IPS-20b (cell line): Measurements from ENCODE around the gene CACHD1.
"Not testable (repeated sequence)": the region's sequence is repeated elsewhere in the genome, so short reads cannot be mapped to it uniquely, and the experiment has no call there.

ENCODE experiments used
- H3K27ac ChIP-seq: one replicate; pipeline ENCODE4 v1.5.1; 2013; ENCODE audit warnings: low read length
- H3K27me3 ChIP-seq: 2 replicates; pipeline ENCODE4 v1.6.1; 2013; ENCODE audit warnings: mild to moderate bottlenecking, low read length, inconsistent platforms; ENCODE audit not compliant: insufficient read depth
- H3K36me3 ChIP-seq: 2 replicates; pipeline ENCODE4 v1.6.1; 2013; ENCODE audit warnings: low read depth, mild to moderate bottlenecking, inconsistent platforms, low read length, moderate library complexity; ENCODE audit not compliant: insufficient read depth
- H3K4me1 ChIP-seq: 2 replicates; pipeline ENCODE4 v1.6.1; 2013; ENCODE audit warnings: mild to moderate bottlenecking, control low read depth, inconsistent platforms, low read length, moderate library complexity; ENCODE audit not compliant: insufficient read depth
- H3K4me3 ChIP-seq: 2 replicates; pipeline ENCODE4 v1.5.1; 2013; ENCODE audit warnings: mild to moderate bottlenecking, low read length, inconsistent platforms
- H3K9ac ChIP-seq: 2 replicates; pipeline ENCODE4 v1.6.1; 2013; ENCODE audit warnings: low read depth, mild to moderate bottlenecking, inconsistent platforms, low read length, moderate library complexity
- H3K9me3 ChIP-seq: 2 replicates; pipeline ENCODE4 v1.6.1; 2013; ENCODE audit warnings: mild to moderate bottlenecking, low read depth, low read length, inconsistent platforms; ENCODE audit not compliant: insufficient read depth

Gene CACHD1

GRCh38 chr1:64608005-64608650 lies 138.2 kb downstream of the CACHD1 start:
- peaks cover 91% of the 10 kb centered on the region for H3K36me3 ChIP-seq
- no peaks in the 10 kb centered on the region for H3K4me1 ChIP-seq
- no peak overlapping the region for H3K4me3 ChIP-seq
- no peak overlapping the region for H3K27ac ChIP-seq
- H3K9me3 ChIP-seq = peaks cover 28% of the 10 kb centered on the region
- no peak overlapping the region for H3K9ac ChIP-seq
- H3K27me3 ChIP-seq = no peaks in the 10 kb centered on the region

DNA sequence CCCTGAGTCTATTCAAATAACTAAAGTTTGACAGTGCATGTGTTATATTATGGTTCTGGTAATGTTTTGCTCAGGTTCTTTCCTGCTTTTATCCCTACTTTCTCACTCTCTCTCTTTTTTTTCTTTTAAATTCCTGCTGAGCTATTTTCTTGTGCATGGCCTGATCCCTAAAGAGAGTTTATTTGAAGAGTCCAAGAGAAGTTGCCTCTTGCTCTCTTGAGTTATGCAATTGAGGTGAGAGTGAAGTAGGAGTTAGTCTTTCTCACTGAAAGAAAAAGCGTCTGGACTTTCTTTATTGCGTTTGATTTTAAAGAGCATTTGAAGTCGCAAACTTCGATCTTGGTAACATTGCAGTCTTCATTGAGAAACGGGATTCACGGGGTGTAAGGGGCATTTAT lies 138.7 kb downstream of the CACHD1 start:
- H3K36me3 ChIP-seq = peaks cover 90% of the 10 kb centered on the region
- peaks cover 28% of the 10 kb centered on the region for H3K9me3 ChIP-seq
- no peak overlapping the region for H3K9ac ChIP-seq
- no peak overlapping the region for H3K27ac ChIP-seq
- H3K27me3 ChIP-seq = no peaks in the 10 kb centered on the region
- H3K4me1 ChIP-seq = no peaks in the 10 kb centered on the region
- H3K4me3 ChIP-seq = no peak overlapping the region

- H3K4me3 ChIP-seq, H3K27me3 ChIP-seq, H3K27ac ChIP-seq, H3K9ac ChIP-seq, H3K4me1 ChIP-seq: not testable (repeated sequence)
- peaks cover 97% of the 10 kb centered on the region for H3K36me3 ChIP-seq
- H3K9me3 ChIP-seq = peaks cover 28% of the 10 kb centered on the region
Observed at GRCh38 chr1:64610950-64611349, 141.0 kb downstream of the CACHD1 start.

GRCh38 chr1:64616039-64616438 lies 146.1 kb downstream of the CACHD1 start:
- Histone ChIP-seq H3K9ac (no peak overlapping the region), H3K36me3 (peaks cover 62% of the 10 kb centered on the region), H3K27me3 (no peaks in the 10 kb centered on the region), H3K27ac (no peak overlapping the region), H3K4me3 (no peak overlapping the region), H3K4me1 (peaks cover 4% of the 10 kb centered on the region; the same call in 1 of the 2 replicates), H3K9me3 (peaks cover 2% of the 10 kb centered on the region; the same call in 1 of the 2 replicates)

DNA sequence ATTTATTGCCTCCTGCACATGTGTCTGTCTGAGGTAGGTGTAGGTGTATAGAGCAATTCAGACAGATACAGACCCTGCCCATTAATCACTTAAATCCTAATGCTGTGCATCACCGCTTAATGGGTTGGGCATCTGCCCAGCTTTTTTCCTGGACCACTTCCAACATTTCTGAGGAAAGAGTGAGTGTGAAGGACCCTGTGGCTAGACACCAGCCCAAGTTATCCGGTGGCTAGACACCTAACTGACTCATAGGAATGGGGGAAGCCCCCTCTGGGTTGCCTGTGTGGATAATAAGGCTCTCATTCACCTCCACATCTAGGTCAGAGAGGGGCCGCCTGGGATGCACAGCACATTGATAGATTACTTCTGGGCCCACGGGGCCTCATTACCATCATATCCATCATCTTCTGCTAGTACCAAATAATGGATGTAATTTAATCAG lies 153.8 kb downstream of the CACHD1 start:
- Histone ChIP-seq H3K9me3 (no peaks in the 10 kb centered on the region), H3K9ac (no peak overlapping the region), H3K4me3 (no peak overlapping the region), H3K27ac (no peak overlapping the region), H3K4me1 (peaks cover 9% of the 10 kb centered on the region; the same call in 1 of the 2 replicates), H3K27me3 (no peaks in the 10 kb centered on the region), H3K36me3 (peaks cover 6% of the 10 kb centered on the region; the same call in 1 of the 2 replicates)

DNA sequence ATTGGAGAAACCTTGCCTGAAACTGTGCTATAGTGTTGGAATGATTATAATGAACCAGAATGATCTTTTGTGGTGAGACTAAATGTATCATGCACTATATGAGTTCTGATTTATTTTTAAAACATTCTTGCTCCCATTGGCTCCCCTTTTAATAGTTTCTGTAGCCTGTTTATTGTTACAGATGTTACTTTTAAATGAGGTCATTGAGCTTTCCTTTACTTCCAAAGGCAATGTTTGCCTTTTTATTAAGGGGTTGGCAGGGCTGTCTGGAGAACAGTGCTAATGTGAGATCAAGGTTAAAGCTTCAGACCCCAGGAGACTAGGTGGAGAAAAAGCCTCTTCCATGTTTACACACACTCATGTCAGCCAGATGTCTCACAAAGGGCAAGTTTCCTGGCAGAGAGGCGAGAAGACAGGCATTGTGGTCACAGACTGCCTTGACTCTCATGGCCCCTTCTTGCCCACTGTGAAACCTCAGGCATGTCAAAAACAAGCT lies 154.3 kb downstream of the CACHD1 start:
- Histone ChIP-seq H3K4me1 (peaks cover 9% of the 10 kb centered on the region; the same call in 1 of the 2 replicates), H3K9ac (no peak overlapping the region), H3K27ac (no peak overlapping the region), H3K4me3 (no peak overlapping the region), H3K27me3 (no peaks in the 10 kb centered on the region), H3K36me3 (peaks cover 11% of the 10 kb centered on the region; the same call in 1 of the 2 replicates), H3K9me3 (no peaks in the 10 kb centered on the region)

- Histone ChIP-seq H3K36me3 (peaks cover 16% of the 10 kb centered on the region; the same call in 1 of the 2 replicates), H3K4me1 (peaks cover 9% of the 10 kb centered on the region; the same call in 1 of the 2 replicates), H3K4me3 (no peak overlapping the region), H3K9me3 (no peaks in the 10 kb centered on the region), H3K9ac (no peak overlapping the region), H3K27ac (no peak overlapping the region), H3K27me3 (no peaks in the 10 kb centered on the region)
Observed at GRCh38 chr1:64624808-64625207, 154.9 kb downstream of the CACHD1 start.

DNA sequence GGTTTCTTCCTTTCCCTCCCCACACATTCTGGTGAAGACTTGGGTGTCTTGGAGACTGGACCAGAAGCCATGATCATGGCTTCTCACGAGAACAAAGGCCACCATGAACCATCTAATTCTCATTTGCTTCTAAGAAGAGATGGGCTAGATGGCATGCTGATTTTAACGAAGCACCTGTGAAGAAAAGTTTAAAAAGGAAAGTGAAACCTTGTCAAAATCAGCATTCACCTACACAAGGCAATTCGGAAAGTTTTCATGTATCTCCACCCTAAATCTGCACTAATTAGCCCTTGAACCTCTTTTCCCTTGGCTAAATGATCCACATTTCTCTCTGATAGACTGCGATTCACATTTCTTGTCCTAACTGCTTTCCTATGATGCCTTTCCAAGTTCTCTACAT lies 160.7 kb downstream of the CACHD1 start:
- Histone ChIP-seq H3K4me3 (no peak overlapping the region), H3K4me1 (no peaks in the 10 kb centered on the region; the same call in 1 of the 2 replicates), H3K27me3 (no peaks in the 10 kb centered on the region), H3K9ac (no peak overlapping the region), H3K27ac (no peak overlapping the region), H3K36me3 (peaks cover 64% of the 10 kb centered on the region), H3K9me3 (no peaks in the 10 kb centered on the region)

DNA sequence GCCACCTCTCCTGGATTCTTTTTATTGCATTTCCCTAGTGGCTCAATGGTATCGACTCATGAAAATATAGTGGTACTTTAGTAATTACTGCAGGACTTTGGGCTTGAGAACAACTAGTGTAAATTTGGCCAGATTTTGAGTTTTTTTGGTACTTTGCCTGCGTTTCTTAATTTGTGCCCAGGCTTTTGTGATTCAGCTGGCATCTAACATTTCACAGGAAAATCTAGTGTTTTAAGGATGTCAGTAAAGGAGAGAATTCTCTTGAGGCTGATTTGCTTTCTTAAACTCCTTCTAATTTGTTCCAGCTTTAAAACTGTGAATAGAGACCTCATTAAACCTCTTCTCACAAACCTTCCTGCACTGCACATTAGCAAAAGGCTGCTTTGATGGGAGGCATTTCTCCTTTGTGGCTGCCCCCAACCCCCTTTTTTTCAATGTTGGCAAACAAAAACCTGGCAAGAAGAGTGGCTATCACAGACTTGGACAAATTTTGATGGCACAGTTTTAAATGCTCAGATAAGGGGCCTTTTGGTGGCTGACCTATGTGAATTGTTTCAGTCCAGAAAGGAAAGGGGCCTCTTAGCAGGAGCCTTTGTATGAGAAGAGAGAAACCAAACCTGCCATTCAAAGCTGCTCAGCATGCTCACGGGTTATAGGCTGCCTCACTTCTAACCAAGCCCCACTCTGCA lies 161.6 kb downstream of the CACHD1 start:
- no peak overlapping the region for H3K9ac ChIP-seq
- H3K36me3 ChIP-seq = peaks cover 66% of the 10 kb centered on the region
- no peak overlapping the region for H3K4me3 ChIP-seq
- H3K9me3 ChIP-seq = no peaks in the 10 kb centered on the region
- no peak overlapping the region for H3K27ac ChIP-seq
- H3K27me3 ChIP-seq = no peaks in the 10 kb centered on the region
- no peaks in the 10 kb centered on the region; the same call in 1 of the 2 replicates for H3K4me1 ChIP-seq

- Histone ChIP-seq H3K4me3 (no peak overlapping the region), H3K9ac (no peak overlapping the region), H3K27ac (no peak overlapping the region), H3K4me1 (no peaks in the 10 kb centered on the region; the same call in 1 of the 2 replicates), H3K27me3 (no peaks in the 10 kb centered on the region), H3K9me3 (no peaks in the 10 kb centered on the region), H3K36me3 (peaks cover 81% of the 10 kb centered on the region)
Observed at GRCh38 chr1:64632936-64633335, 163.0 kb downstream of the CACHD1 start.

DNA sequence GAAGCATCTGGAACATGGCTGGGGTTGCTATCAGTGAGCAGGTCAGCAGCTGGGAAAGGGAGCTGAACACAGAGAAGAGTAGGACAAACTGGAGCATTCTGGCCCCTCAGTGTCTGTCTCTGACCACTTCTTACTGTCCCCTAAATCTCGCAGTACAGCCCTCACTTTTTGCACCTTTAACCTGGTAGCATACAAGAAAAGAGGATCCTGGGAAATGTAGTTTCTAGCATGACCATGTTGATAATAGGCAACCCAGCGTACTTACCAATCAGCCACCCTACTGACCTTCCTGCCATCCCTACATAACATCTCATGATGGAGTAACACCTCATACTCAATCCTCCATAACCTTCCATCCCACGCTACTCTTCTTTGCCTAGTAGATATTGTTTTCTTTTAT lies 175.8 kb downstream of the CACHD1 start:
- H3K27me3 ChIP-seq = no peaks in the 10 kb centered on the region
- peaks cover 6% of the 10 kb centered on the region for H3K4me1 ChIP-seq
- peaks cover 91% of the 10 kb centered on the region for H3K36me3 ChIP-seq
- H3K27ac ChIP-seq = no peak overlapping the region
- H3K9me3 ChIP-seq = no peaks in the 10 kb centered on the region
- H3K9ac ChIP-seq = no peak overlapping the region
- H3K4me3 ChIP-seq = no peak overlapping the region

DNA sequence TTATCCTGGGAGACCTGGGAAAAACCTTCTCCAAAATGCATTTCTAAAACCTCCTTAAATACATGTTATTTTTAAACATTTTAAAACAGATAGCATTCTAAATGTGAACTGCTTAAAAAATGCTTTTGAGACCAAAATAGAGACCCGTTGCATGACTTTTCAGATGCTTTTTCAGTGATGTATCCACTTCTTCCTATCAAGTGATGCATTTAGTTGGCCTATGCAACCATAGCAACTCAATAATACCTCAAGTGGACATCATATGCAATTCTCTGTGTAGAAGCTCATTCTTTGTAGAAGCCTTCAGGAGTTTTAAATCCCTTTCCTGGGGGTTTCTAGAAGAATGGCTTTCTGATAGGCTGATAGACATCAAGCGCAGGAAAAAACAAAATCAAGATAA lies 180.5 kb downstream of the CACHD1 start:
- Histone ChIP-seq H3K36me3 (peaks cover 95% of the 10 kb centered on the region), H3K9me3 (no peaks in the 10 kb centered on the region), H3K4me3 (no peak overlapping the region), H3K27me3 (no peaks in the 10 kb centered on the region), H3K4me1 (no peaks in the 10 kb centered on the region), H3K27ac (no peak overlapping the region), H3K9ac (no peak overlapping the region)
